GM12801 (cell line): ENCODE measurements around the gene FTO.

Experiments used
- CTCF ChIP-seq: IDR thresholded peaks from one replicate; pipeline ENCODE4 v1.5.1; 2011; ENCODE audit warnings: control low read depth; ENCODE audit not compliant: insufficient read length; ENCODE audit errors: extremely low read depth

FTO gene

GRCh38 chr16:54160939-54161897 is 457.3 kb downstream of the FTO start:
- TF ChIP-seq CTCF, result no peak

- no peak for TF ChIP-seq CTCF
Measured at GRCh38 chr16:54163197-54163843, 459.4 kb downstream of the FTO start.

- TF ChIP-seq CTCF, result no peak
Measured at GRCh38 chr16:54164789-54165173, 460.8 kb downstream of the FTO start.

GRCh38 chr16:54165174-54165911 is 461.4 kb downstream of the FTO start:
- TF ChIP-seq CTCF, result no peak

- TF ChIP-seq CTCF, result no peak
Measured at GRCh38 chr16:54165912-54166865, 462.2 kb downstream of the FTO start.

- no peak for TF ChIP-seq CTCF
Measured at GRCh38 chr16:54169112-54169511, 465.2 kb downstream of the FTO start.
